Activated T-helper 2 cell treated with anti-CD3 and anti-CD28 coated beads, Interferon-gamma antibody, Interleukin-2, Interleukin-4, amounts not matched to agents 10 μg/mL and 5 μg/mL and 100 μg/mL, durations not matched to agents 14 hours and 24 hours and 36 hours (primary cell): ENCODE measurements around the gene BPNT1. TPM values are rescaled to one million over a fixed set of nuclear protein-coding genes. Genes with fewer than 3 reads are reported as not detected.
"Not testable (repeated sequence)": the region's sequence is repeated elsewhere in the genome, so short reads cannot be mapped to it uniquely, and the experiment has no call there.

ENCODE experiments used
- DNase-seq: peaks from one replicate; pipeline ENCODE4 v3.0.0; 2021; ENCODE audit warnings: low spot score
- H3K27ac Mint-ChIP-seq: one replicate; pipeline ENCODE4 v1.8.0; 2021; ENCODE audit warnings: mixed read lengths
- H3K27me3 Mint-ChIP-seq: one replicate; pipeline ENCODE4 v1.8.0; 2021; ENCODE audit warnings: low read depth, mixed read lengths
- H3K36me3 Mint-ChIP-seq: one replicate; pipeline ENCODE4 v1.8.0; 2021; ENCODE audit warnings: low read depth, mixed read lengths
- H3K4me1 Mint-ChIP-seq: one replicate; pipeline ENCODE4 v1.8.0; 2021; ENCODE audit warnings: low read depth, mixed read lengths
- H3K4me3 Mint-ChIP-seq: one replicate; pipeline ENCODE4 v1.8.0; 2021; ENCODE audit warnings: low read depth, mild to moderate bottlenecking, moderate library complexity, mixed read lengths
- H3K9me3 Mint-ChIP-seq: one replicate; pipeline ENCODE4 v1.8.0; 2021; ENCODE audit warnings: mixed read lengths
- intact Hi-C: fragments of 100-400 bp; cut with micrococcal nuclease; formaldehyde crosslinking; loops from one replicate; pipeline ENCODE4 v1.15.1; 2023
- total RNA-seq: library from RNA; stranded (reverse); gene quantifications from 2 replicates; pipeline ENCODE4 v1.2.3, GENCODE V29; 2022

BPNT1 gene
- total RNA-seq, 1 donor from 2014 or later: 29.8 TPM

GRCh38 chr1:220060876-220061275 is 28.7 kb downstream of the BPNT1 start:
- no peaks in the 10 kb centered on the region for H3K9me3 Mint-ChIP-seq
- H3K27me3 Mint-ChIP-seq: no peaks in the 10 kb centered on the region
- H3K27ac Mint-ChIP-seq: no peak overlapping the region
- intact Hi-C loops: no loop called here
- H3K4me3 Mint-ChIP-seq: no peak overlapping the region
- H3K4me1 Mint-ChIP-seq: peaks cover 5% of the 10 kb centered on the region
- H3K36me3 Mint-ChIP-seq: peaks cover 35% of the 10 kb centered on the region
- DNase-seq: no peak

GRCh38 chr1:220056374-220056773 is 33.2 kb downstream of the BPNT1 start:
- Mint-ChIP-seq H3K27me3 (no peaks in the 10 kb centered on the region), H3K4me1 (peaks cover 5% of the 10 kb centered on the region), H3K4me3 (no peak overlapping the region), H3K27ac (no peak overlapping the region), H3K36me3 (peaks cover 12% of the 10 kb centered on the region), H3K9me3 (no peaks in the 10 kb centered on the region)
- intact Hi-C loops: no loop called here
- DNase-seq: no peak

GRCh38 chr1:220046052-220046930 is 43.3 kb downstream of the BPNT1 start, which contains the start of gene EPRS1:
TSS of gene EPRS1 (minus strand) at chr1:220046505. CDS start at chr1:220046388, 117 bp downstream.
- intact Hi-C loops: loop anchor here (1.0 kb wide), 3 partner anchors 43 to 226 kb away; partner anchors contain the start of genes BPNT1, IARS2 and RAB3GAP2
- H3K36me3 Mint-ChIP-seq: peaks cover 16% of the 10 kb centered on the region
- H3K4me3 Mint-ChIP-seq: peak within 1 kb of the TSS; percentile 92
- H3K27me3 Mint-ChIP-seq: no peaks in the 10 kb centered on the region
- no peaks in the 10 kb centered on the region for H3K9me3 Mint-ChIP-seq
- peaks cover 22% of the 10 kb centered on the region for H3K4me1 Mint-ChIP-seq
- DNase-seq: peak; percentile 95
- H3K27ac Mint-ChIP-seq: peak within 1 kb of the TSS; percentile 96

GRCh38 chr1:220045356-220046051 is 44.1 kb downstream of the BPNT1 start:
- peaks cover 21% of the 10 kb centered on the region for H3K36me3 Mint-ChIP-seq
- H3K4me3 Mint-ChIP-seq: peak overlapping the region; percentile 92
- DNase-seq: no peak
- intact Hi-C loops: loop anchor here (1.0 kb wide), 3 partner anchors 44 to 227 kb away; partner anchors contain the start of genes BPNT1, IARS2 and RAB3GAP2
- H3K27ac Mint-ChIP-seq: peak overlapping the region; percentile 96
- H3K4me1 Mint-ChIP-seq: peaks cover 22% of the 10 kb centered on the region
- H3K27me3 Mint-ChIP-seq: no peaks in the 10 kb centered on the region
- H3K9me3 Mint-ChIP-seq: no peaks in the 10 kb centered on the region

- peaks cover 27% of the 10 kb centered on the region for H3K36me3 Mint-ChIP-seq
- H3K4me1 Mint-ChIP-seq: peaks cover 22% of the 10 kb centered on the region
- DNase-seq: no peak
- no peaks in the 10 kb centered on the region for H3K9me3 Mint-ChIP-seq
- peak overlapping the region; percentile 92 for H3K4me3 Mint-ChIP-seq
- H3K27me3 Mint-ChIP-seq: no peaks in the 10 kb centered on the region
- intact Hi-C loops: no loop called here
- H3K27ac Mint-ChIP-seq: peak overlapping the region; percentile 96
Observed at GRCh38 chr1:220044678-220045355, 44.8 kb downstream of the BPNT1 start.

GRCh38 chr1:220043646-220044045 is 45.9 kb downstream of the BPNT1 start:
- peaks cover 26% of the 10 kb centered on the region for H3K4me1 Mint-ChIP-seq
- peak overlapping the region; percentile 33 for H3K27ac Mint-ChIP-seq
- DNase-seq: no peak
- peaks cover 36% of the 10 kb centered on the region for H3K36me3 Mint-ChIP-seq
- H3K4me3 Mint-ChIP-seq: peak overlapping the region; percentile 62
- intact Hi-C loops: no loop called here
- no peaks in the 10 kb centered on the region for H3K27me3 Mint-ChIP-seq
- H3K9me3 Mint-ChIP-seq: no peaks in the 10 kb centered on the region

- DNase-seq: no peak
- Mint-ChIP-seq H3K27me3 (no peaks in the 10 kb centered on the region), H3K4me3 (no peak overlapping the region), H3K36me3 (peaks cover 54% of the 10 kb centered on the region), H3K4me1 (peaks cover 29% of the 10 kb centered on the region), H3K9me3 (no peaks in the 10 kb centered on the region), H3K27ac (peak overlapping the region; percentile 5)
- intact Hi-C loops: no loop called here
Observed at GRCh38 chr1:220040028-220040596, 49.5 kb downstream of the BPNT1 start.

GRCh38 chr1:220038640-220039039 is 50.9 kb downstream of the BPNT1 start:
- no peaks in the 10 kb centered on the region for H3K27me3 Mint-ChIP-seq
- peak overlapping the region; percentile 63 for H3K27ac Mint-ChIP-seq
- H3K4me3 Mint-ChIP-seq: no peak overlapping the region
- H3K4me1 Mint-ChIP-seq: peaks cover 29% of the 10 kb centered on the region
- intact Hi-C loops: no loop called here
- peaks cover 61% of the 10 kb centered on the region for H3K36me3 Mint-ChIP-seq
- H3K9me3 Mint-ChIP-seq: no peaks in the 10 kb centered on the region
- no peak for DNase-seq

- H3K27me3 Mint-ChIP-seq, DNase-seq, H3K9me3 Mint-ChIP-seq, intact Hi-C loops, H3K4me3 Mint-ChIP-seq: not testable (repeated sequence)
- H3K36me3 Mint-ChIP-seq: peaks cover 59% of the 10 kb centered on the region
- H3K4me1 Mint-ChIP-seq: peaks cover 28% of the 10 kb centered on the region
- H3K27ac Mint-ChIP-seq: peak overlapping the region; percentile 4
Observed at GRCh38 chr1:220037810-220038209, 51.8 kb downstream of the BPNT1 start.

GRCh38 chr1:220032911-220033310 is 56.7 kb downstream of the BPNT1 start:
- peaks cover 60% of the 10 kb centered on the region for H3K36me3 Mint-ChIP-seq

GRCh38 chr1:220031287-220031686 is 58.3 kb downstream of the BPNT1 start:
- Mint-ChIP-seq H3K9me3 (no peaks in the 10 kb centered on the region), H3K27ac (peak overlapping the region; percentile 28), H3K4me1 (peaks cover 23% of the 10 kb centered on the region), H3K36me3 (peaks cover 60% of the 10 kb centered on the region), H3K27me3 (no peaks in the 10 kb centered on the region), H3K4me3 (no peak overlapping the region)
- intact Hi-C loops: no loop called here
- DNase-seq: no peak

More at GRCh38 chr1:220032911-220033310, 56.7 kb downstream of the BPNT1 start:
- no peak for DNase-seq
- intact Hi-C loops: no loop called here
- H3K27me3 Mint-ChIP-seq: no peaks in the 10 kb centered on the region
- peaks cover 29% of the 10 kb centered on the region for H3K4me1 Mint-ChIP-seq
- no peak overlapping the region for H3K4me3 Mint-ChIP-seq
- no peaks in the 10 kb centered on the region for H3K9me3 Mint-ChIP-seq
- H3K27ac Mint-ChIP-seq: no peak overlapping the region

GRCh38 chr1:220028346-220028895 is 61.2 kb downstream of the BPNT1 start:
- no peaks in the 10 kb centered on the region for H3K9me3 Mint-ChIP-seq
- peaks cover 68% of the 10 kb centered on the region for H3K36me3 Mint-ChIP-seq
- peaks cover 12% of the 10 kb centered on the region for H3K4me1 Mint-ChIP-seq
- no peak for DNase-seq
- no peak overlapping the region for H3K4me3 Mint-ChIP-seq
- H3K27me3 Mint-ChIP-seq: no peaks in the 10 kb centered on the region
- no peak overlapping the region for H3K27ac Mint-ChIP-seq
- intact Hi-C loops: no loop called here
